OCI-LY3 (cell line): Measurements from ENCODE around the gene PAN3.

ENCODE experiments used
- CTCF ChIP-seq: fragments of 200-600, 300-600 bp; sonication (generic); IDR thresholded peaks from 2 replicates; pipeline ENCODE4 v1.5.1; 2014; ENCODE audit warnings: antibody characterized with exemption, low read length, low read depth
- EZH2phosphoT487 ChIP-seq: fragments of 200-600 bp; shearing (Covaris generic); IDR thresholded peaks from 2 replicates; pipeline ENCODE4 v1.6.1; 2018; ENCODE audit warnings: antibody characterized with exemption, mixed run types, low read depth

GRCh38 chr13:28239374-28239773 lies 101.0 kb downstream of the PAN3 start:
- no peak for TF ChIP-seq CTCF
- no peak for TF ChIP-seq EZH2phosphoT487
